ENCODE results near the gene OR2T34.
A peak's percentile ranks its signal among the peaks of the same experiment; 100 is the strongest.

DNA sequence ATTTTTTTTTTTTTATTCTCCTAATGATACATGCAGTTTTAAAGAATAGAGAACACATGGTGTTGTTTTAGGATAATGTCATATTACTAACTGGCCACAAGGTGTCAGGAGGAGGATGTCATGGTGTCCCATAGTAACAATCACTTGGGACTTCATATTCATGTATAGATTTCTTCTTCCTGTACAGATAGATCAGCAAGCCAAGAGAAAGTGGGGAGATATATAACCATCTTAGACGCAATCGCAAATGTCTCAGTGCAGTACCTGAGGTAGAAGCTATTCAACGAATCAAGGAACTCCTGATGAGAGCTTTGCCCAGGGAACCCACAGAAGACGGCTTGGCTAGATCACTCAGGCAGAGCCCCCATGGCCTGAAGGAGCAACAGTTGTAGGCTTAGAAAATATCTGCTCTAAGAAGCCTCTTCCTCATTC lies 48.0 kb upstream of the OR2T34 start:
- TF ChIP-seq, protein P1, sequence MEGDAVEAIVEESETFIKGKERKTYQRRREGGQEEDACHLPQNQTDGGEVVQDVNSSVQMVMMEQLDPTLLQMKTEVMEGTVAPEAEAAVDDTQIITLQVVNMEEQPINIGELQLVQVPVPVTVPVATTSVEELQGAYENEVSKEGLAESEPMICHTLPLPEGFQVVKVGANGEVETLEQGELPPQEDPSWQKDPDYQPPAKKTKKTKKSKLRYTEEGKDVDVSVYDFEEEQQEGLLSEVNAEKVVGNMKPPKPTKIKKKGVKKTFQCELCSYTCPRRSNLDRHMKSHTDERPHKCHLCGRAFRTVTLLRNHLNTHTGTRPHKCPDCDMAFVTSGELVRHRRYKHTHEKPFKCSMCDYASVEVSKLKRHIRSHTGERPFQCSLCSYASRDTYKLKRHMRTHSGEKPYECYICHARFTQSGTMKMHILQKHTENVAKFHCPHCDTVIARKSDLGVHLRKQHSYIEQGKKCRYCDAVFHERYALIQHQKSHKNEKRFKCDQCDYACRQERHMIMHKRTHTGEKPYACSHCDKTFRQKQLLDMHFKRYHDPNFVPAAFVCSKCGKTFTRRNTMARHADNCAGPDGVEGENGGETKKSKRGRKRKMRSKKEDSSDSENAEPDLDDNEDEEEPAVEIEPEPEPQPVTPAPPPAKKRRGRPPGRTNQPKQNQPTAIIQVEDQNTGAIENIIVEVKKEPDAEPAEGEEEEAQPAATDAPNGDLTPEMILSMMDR (IDR thresholded peaks at IDR 0.05): peak; percentile 11 to 44
- TF ChIP-seq POLR2AphosphoS5 (IDR thresholded peaks at IDR 0.05) (no peak), POLR2A (IDR thresholded peaks at IDR 0.05) (no peak)

Measured in suprapubic skin (tissue), 4 donors.